Stimulated activated CD4-positive, alpha-beta T cell treated with anti-CD3 and anti-CD28 coated beads, TNF-alpha, amount 100 ng/mL, for 48 hours (primary cell): ENCODE results near the gene SPECC1L.

Experiments used
- DNase-seq, 3 donors: peaks; one replicate each; pipeline ENCODE4 v3.0.0-alpha.2; 2020; ENCODE audit warnings: low read depth in 3 of 3

The SPECC1L gene

GRCh38 chr22:24398409-24398808 is 127.8 kb downstream of the SPECC1L start:
- DNase-seq = no peak

GRCh38 chr22:24400034-24400725 is 129.5 kb downstream of the SPECC1L start:
- DNase-seq = no peak

- DNase-seq = no peak
Observed at GRCh38 chr22:24400726-24401596, 130.3 kb downstream of the SPECC1L start.

- DNase-seq = no peak
Observed at GRCh38 chr22:24401931-24402367, 131.3 kb downstream of the SPECC1L start.

GRCh38 chr22:24402460-24403192 is 132.0 kb downstream of the SPECC1L start:
- DNase-seq = no peak

GRCh38 chr22:24403346-24403745 is 132.7 kb downstream of the SPECC1L start:
- DNase-seq = no peak

- DNase-seq = no peak
Observed at GRCh38 chr22:24404561-24405275, 134.1 kb downstream of the SPECC1L start.

GRCh38 chr22:24405631-24406321 is 135.1 kb downstream of the SPECC1L start:
- no peak for DNase-seq

GRCh38 chr22:24406322-24407277 is 136.0 kb downstream of the SPECC1L start:
- no peak for DNase-seq

- no peak for DNase-seq
Observed at GRCh38 chr22:24407278-24407665, 136.6 kb downstream of the SPECC1L start.

- DNase-seq = no peak
Observed at GRCh38 chr22:24407884-24408283, 137.3 kb downstream of the SPECC1L start.

- DNase-seq = no peak
Observed at GRCh38 chr22:24408630-24409029, 138.0 kb downstream of the SPECC1L start.

- DNase-seq = no peak
Observed at GRCh38 chr22:24409707-24410106, 139.1 kb downstream of the SPECC1L start.

GRCh38 chr22:24410110-24410856 is 139.7 kb downstream of the SPECC1L start:
- no peak for DNase-seq

GRCh38 chr22:24411256-24412004 is 140.8 kb downstream of the SPECC1L start:
- no peak for DNase-seq

GRCh38 chr22:24412274-24412673 is 141.6 kb downstream of the SPECC1L start:
- no peak for DNase-seq

- no peak for DNase-seq
Observed at GRCh38 chr22:24413271-24413670, 142.6 kb downstream of the SPECC1L start.

- DNase-seq = no peak
Observed at GRCh38 chr22:24413736-24414385, 143.2 kb downstream of the SPECC1L start.
